OCI-LY7 (cell line): ENCODE results near the gene SLC49A4. TPM values are rescaled to one million over a fixed set of nuclear protein-coding genes. Genes with fewer than 3 reads are reported as not detected.

Source experiments
- BruUV-seq: library from RNA; stranded (reverse); fragments of 400-500 nt; replicated peaks from 2 replicates; lab custom pipeline; 2021; lab: Mats Ljungman, UMichigan
- CTCF ChIA-PET: fragments of 300-600 bp; sonication (Branson Sonifier 250); formaldehyde crosslinking; loops from one replicate; lab custom pipeline; 2022; ENCODE audit warnings: antibody characterized with exemption; ENCODE audit not compliant: unreplicated experiment; lab: Charles Lee
- POLR2A ChIA-PET: fragments of 300-600 bp; sonication (Branson Sonifier 250); formaldehyde crosslinking; loops from one replicate; lab custom pipeline; 2022; ENCODE audit warnings: antibody characterized with exemption; lab: Charles Lee
- DNase-seq: peaks from one replicate; pipeline ENCODE4 v3.0.0-alpha.2; 2015; ENCODE audit warnings: low spot score
- H2AFZ ChIP-seq: fragments of 200-600 bp; sonication (generic), shearing (Covaris generic); 2 replicates; pipeline ENCODE4 v1.6.1; 2014; ENCODE audit warnings: mild to moderate bottlenecking, antibody characterized with exemption, low read length, moderate library complexity
- H3K27ac ChIP-seq: fragments of 200-600 bp; sonication (generic); 2 replicates; pipeline ENCODE4 v1.5.1; 2014; ENCODE audit warnings: mixed run types, low read depth, mild to moderate bottlenecking, moderate library complexity, low read length, inconsistent platforms; ENCODE audit not compliant: poor library complexity, severe bottlenecking
- H3K36me3 ChIP-seq: fragments of 200-600 bp; sonication (generic); 2 replicates; pipeline ENCODE4 v1.6.1; 2014; ENCODE audit warnings: mild to moderate bottlenecking, antibody characterized with exemption, low read length, moderate library complexity, mixed read lengths; ENCODE audit not compliant: insufficient read depth
- H3K4me1 ChIP-seq: fragments of 200-600 bp; sonication (generic); 2 replicates; pipeline ENCODE4 v1.5.1; 2014; ENCODE audit warnings: mild to moderate bottlenecking, low read length; ENCODE audit not compliant: insufficient read depth, poor library complexity, severe bottlenecking
- H3K4me2 ChIP-seq: fragments of 200-600 bp; sonication (generic); 2 replicates; pipeline ENCODE4 v1.6.1; 2014; ENCODE audit warnings: mild to moderate bottlenecking, low read length
- H3K4me3 ChIP-seq: fragments of 200-600 bp; sonication (generic); 2 replicates; pipeline ENCODE4 v1.5.1; 2014; ENCODE audit warnings: mild to moderate bottlenecking, low read depth, low read length; ENCODE audit not compliant: poor library complexity, severe bottlenecking
- H3K79me2 ChIP-seq: fragments of 200-600 bp; sonication (generic); 2 replicates; pipeline ENCODE4 v1.6.1; 2016; ENCODE audit warnings: low read depth, mild to moderate bottlenecking, low read length, moderate library complexity, mixed read lengths; ENCODE audit not compliant: insufficient read depth
- H3K9me2 ChIP-seq: fragments of 200-600 bp; sonication (generic); 2 replicates; pipeline ENCODE4 v1.6.1; 2016; ENCODE audit warnings: mild to moderate bottlenecking, low read length, mixed read lengths; ENCODE audit not compliant: insufficient read depth
- H3K9me3 ChIP-seq: fragments of 200-600 bp; sonication (generic); 2 replicates; pipeline ENCODE4 v1.6.1; 2014; ENCODE audit warnings: mild to moderate bottlenecking, mixed run types, low read length, mixed read lengths
- H4K20me1 ChIP-seq: fragments of 200-600 bp; sonication (generic); 2 replicates; pipeline ENCODE4 v1.6.1; 2014; ENCODE audit warnings: mild to moderate bottlenecking, antibody characterized with exemption, low read length, moderate library complexity, mixed read lengths; ENCODE audit not compliant: insufficient read depth
- CTCF ChIP-seq: fragments of 200-600 bp; sonication (generic); conservative IDR thresholded peaks from 2 replicates; pipeline ENCODE4 v1.5.1; 2014; ENCODE audit warnings: mild to moderate bottlenecking, antibody characterized with exemption, low read length, moderate library complexity, mixed read lengths
- EZH2phosphoT487 ChIP-seq: fragments of 200-600 bp; sonication (generic); IDR thresholded peaks from 2 replicates; pipeline ENCODE4 v1.6.1; 2018; ENCODE audit warnings: low read depth, borderline replicate concordance, mild to moderate bottlenecking, mixed run types, antibody characterized with exemption, low read length, moderate library complexity, mixed read lengths
- intact Hi-C: fragments of 100-400 bp; cut with micrococcal nuclease; formaldehyde crosslinking; loops from one replicate; pipeline ENCODE4 v1.10.0; 2022; ENCODE audit not compliant: unreplicated experiment
- total RNA-seq, 2 experiments: library from RNA; depleted of rRNA in 1 of 2; stranded (reverse); fragments of >200 nt in 1 of 2; shearing (Covaris generic) in 1 of 2; gene quantifications; 2 replicates each; pipeline ENCODE4 v1.2.3, GENCODE V29; 2014 to 2022

Gene SLC49A4
- total RNA-seq, 2 experiments from 2014 or later = 2.8 to 3.3 TPM

- TF ChIP-seq EZH2phosphoT487 (no peak), CTCF (no peak)
- DNase-seq = no peak
- Histone ChIP-seq H3K4me3 (no peak overlapping the region), H3K9me3 (no peaks in the 10 kb centered on the region), H3K27ac (no peak overlapping the region), H4K20me1 (no peaks in the 10 kb centered on the region), H2AFZ (no peak overlapping the region), H3K9me2 (no peaks in the 10 kb centered on the region), H3K4me2 (no peak overlapping the region), H3K79me2 (no peaks in the 10 kb centered on the region), H3K36me3 (no peaks in the 10 kb centered on the region), H3K4me1 (no peaks in the 10 kb centered on the region)
- ChIA-PET CTCF (no interaction called here), POLR2A (interaction anchor here (0.7 kb wide), 1 partner anchor 52 kb away, joined by 4 read pairs; no protein-coding TSS in a partner anchor)
- intact Hi-C loops = loop anchor here (10.0 kb wide), 1 partner anchor 156 kb away; the partner anchor contains the start of gene SEMA5B
- no TSS peak for BruUV-seq
Measured at GRCh38 chr3:122868322-122868721, 73.5 kb downstream of the SLC49A4 start.

- no peak for TF ChIP-seq CTCF
- no peak for TF ChIP-seq EZH2phosphoT487
- CTCF ChIA-PET = no interaction called here
- no peak for DNase-seq
Measured at GRCh38 chr3:122873741-122874515, 79.1 kb downstream of the SLC49A4 start.

GRCh38 chr3:122875547-122876127 is 80.8 kb downstream of the SLC49A4 start:
- ChIA-PET CTCF (no interaction called here), POLR2A (no interaction called here)
- BruUV-seq = no TSS peak

More at GRCh38 chr3:122873741-122874515, 79.1 kb downstream of the SLC49A4 start:
- no peaks in the 10 kb centered on the region; the same call in 1 of the 2 replicates for H3K9me2 ChIP-seq
- H3K4me2 ChIP-seq = no peak overlapping the region
- H3K36me3 ChIP-seq = no peaks in the 10 kb centered on the region
- no peak overlapping the region for H3K4me3 ChIP-seq
- no peak overlapping the region for H2AFZ ChIP-seq
- H3K27ac ChIP-seq = no peak overlapping the region
- intact Hi-C loops = no loop called here
- no peaks in the 10 kb centered on the region for H3K9me3 ChIP-seq
- H3K79me2 ChIP-seq = no peaks in the 10 kb centered on the region
- POLR2A ChIA-PET = no interaction called here
- no peaks in the 10 kb centered on the region for H4K20me1 ChIP-seq
- no peaks in the 10 kb centered on the region for H3K4me1 ChIP-seq
- no TSS peak for BruUV-seq

More at GRCh38 chr3:122875547-122876127, 80.8 kb downstream of the SLC49A4 start:
- Histone ChIP-seq H4K20me1 (no peaks in the 10 kb centered on the region), H3K36me3 (no peaks in the 10 kb centered on the region), H3K27ac (no peak overlapping the region), H2AFZ (no peak overlapping the region), H3K4me1 (no peaks in the 10 kb centered on the region), H3K4me3 (no peak overlapping the region), H3K9me2 (no peaks in the 10 kb centered on the region; the same call in 1 of the 2 replicates), H3K9me3 (no peaks in the 10 kb centered on the region), H3K4me2 (no peak overlapping the region), H3K79me2 (no peaks in the 10 kb centered on the region)
- intact Hi-C loops = no loop called here
- TF ChIP-seq CTCF = no peak
- no peak for TF ChIP-seq EZH2phosphoT487
- no peak for DNase-seq
